ENCODE data around the gene BTAF1.

GRCh38 chr10:91955114-91955513 lies 31.5 kb downstream of the BTAF1 start:
- TF ChIP-seq CTCF (IDR thresholded peaks at IDR 0.05; ENCODE audit: low read length) = no peak
- TF ChIP-seq EZH2phosphoT487 (IDR thresholded peaks at IDR 0.05; ENCODE audit: low read length) = no peak
- TF ChIP-seq EZH2 (optimal IDR thresholded peaks at IDR 0.05; ENCODE audit: low read depth, low read length) = no peak

All from MM.1S (cell line).